NCI-H2227 (cell line): Measurements from ENCODE around the gene ZNF439.
"Not testable (repeated sequence)": the region's sequence is repeated elsewhere in the genome, so short reads cannot be mapped to it uniquely, and the experiment has no call there.

Experiments used
- DNase-seq: peaks from one replicate; lab custom pipeline; 2025; ENCODE audit not compliant: unreplicated experiment; lab: John Stamatoyannopoulos, UW

Gene ZNF439

GRCh38 chr19:11867766-11868165, 19.2 kb downstream of the ZNF439 start:
- DNase-seq, result not testable (repeated sequence)

- no peak for DNase-seq
These were observed 19.7 kb downstream of the ZNF439 start for GRCh38 chr19:11868188-11868587.

GRCh38 chr19:11872624-11873023, 24.1 kb downstream of the ZNF439 start:
- no peak for DNase-seq

GRCh38 chr19:11873762-11874161, 25.2 kb downstream of the ZNF439 start:
- no peak for DNase-seq

GRCh38 chr19:11879687-11880266, 31.3 kb downstream of the ZNF439 start:
- DNase-seq, result peak; percentile 11

GRCh38 chr19:11880598-11880997, 32.1 kb downstream of the ZNF439 start:
- no peak for DNase-seq

GRCh38 chr19:11881151-11881800, 32.8 kb downstream of the ZNF439 start:
- peak; percentile 47 for DNase-seq

GRCh38 chr19:11882606-11883005, 34.1 kb downstream of the ZNF439 start:
- no peak for DNase-seq

GRCh38 chr19:11887234-11887610, 38.7 kb downstream of the ZNF439 start:
- DNase-seq, result no peak

- peak; percentile 56 for DNase-seq
These were observed 39.3 kb downstream of the ZNF439 start, which contains the start of gene ZNF69 for GRCh38 chr19:11887611-11888531. Gene ZNF69, plus strand, starts transcription at chr19:11887782. Its CDS starts 142 bp downstream, at chr19:11887924.

GRCh38 chr19:11889901-11890300, 41.4 kb downstream of the ZNF439 start:
- not testable (repeated sequence) for DNase-seq

- no peak for DNase-seq
These were observed 42.1 kb downstream of the ZNF439 start for GRCh38 chr19:11890634-11891033.

GRCh38 chr19:11894851-11895250, 46.3 kb downstream of the ZNF439 start:
- no peak for DNase-seq

- DNase-seq, result no peak
These were observed 53.7 kb downstream of the ZNF439 start for GRCh38 chr19:11902228-11902627.

- no peak for DNase-seq
These were observed 57.4 kb downstream of the ZNF439 start for GRCh38 chr19:11905928-11906327.

- not testable (repeated sequence) for DNase-seq
These were observed 63.4 kb downstream of the ZNF439 start for GRCh38 chr19:11911937-11912336.

GRCh38 chr19:11914417-11915051, 66.0 kb downstream of the ZNF439 start:
- not testable (repeated sequence) for DNase-seq
